22Rv1 (cell line): ENCODE data around the gene AGTR2.
"Not testable (repeated sequence)": the region's sequence is repeated elsewhere in the genome, so short reads cannot be mapped to it uniquely, and the experiment has no call there.

ENCODE experiments used
- H3K27ac ChIP-seq: fragments of 450-650 bp; 2 replicates; pipeline ENCODE4 v1.5.1; 2017
- ZFX ChIP-seq: fragments of 450-650 bp; IDR thresholded peaks from 2 replicates; pipeline ENCODE4 v1.6.1; 2017; ENCODE audit warnings: antibody characterized with exemption, borderline replicate concordance
- TF ChIP-seq, protein P1 (sequence below): fragments of 450-650 bp; IDR thresholded peaks from 2 replicates; pipeline ENCODE4 v1.5.1; 2017; ENCODE audit warnings: mild to moderate bottlenecking

The AGTR2 gene, protein sequence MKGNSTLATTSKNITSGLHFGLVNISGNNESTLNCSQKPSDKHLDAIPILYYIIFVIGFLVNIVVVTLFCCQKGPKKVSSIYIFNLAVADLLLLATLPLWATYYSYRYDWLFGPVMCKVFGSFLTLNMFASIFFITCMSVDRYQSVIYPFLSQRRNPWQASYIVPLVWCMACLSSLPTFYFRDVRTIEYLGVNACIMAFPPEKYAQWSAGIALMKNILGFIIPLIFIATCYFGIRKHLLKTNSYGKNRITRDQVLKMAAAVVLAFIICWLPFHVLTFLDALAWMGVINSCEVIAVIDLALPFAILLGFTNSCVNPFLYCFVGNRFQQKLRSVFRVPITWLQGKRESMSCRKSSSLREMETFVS

DNA sequence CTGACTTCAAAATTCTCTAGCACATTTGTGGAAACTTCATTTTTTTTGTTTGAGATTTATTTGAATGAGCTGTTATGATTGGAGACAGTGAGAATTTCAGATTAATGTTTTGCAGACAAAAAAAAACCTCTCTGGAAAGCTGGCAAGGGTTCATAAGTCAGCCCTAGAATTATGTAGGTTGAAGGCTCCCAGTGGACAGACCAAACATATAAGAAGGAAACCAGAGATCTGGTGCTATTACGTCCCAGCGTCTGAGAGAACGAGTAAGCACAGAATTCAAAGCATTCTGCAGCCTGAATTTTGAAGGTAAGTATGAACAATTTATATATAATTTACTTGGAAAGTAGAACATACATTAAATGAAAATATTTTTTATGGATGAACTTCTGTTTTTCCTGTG lies at the start of gene AGTR2:
Gene AGTR2, plus strand, starts transcription at position 234 of the 400 bp plus-strand sequence. CDS start 1,537 bp downstream, outside the sequence.
- H3K27ac ChIP-seq, result no peak within 1 kb of the TSS
- no peak for TF ChIP-seq ZFX
- TF ChIP-seq, protein P1, sequence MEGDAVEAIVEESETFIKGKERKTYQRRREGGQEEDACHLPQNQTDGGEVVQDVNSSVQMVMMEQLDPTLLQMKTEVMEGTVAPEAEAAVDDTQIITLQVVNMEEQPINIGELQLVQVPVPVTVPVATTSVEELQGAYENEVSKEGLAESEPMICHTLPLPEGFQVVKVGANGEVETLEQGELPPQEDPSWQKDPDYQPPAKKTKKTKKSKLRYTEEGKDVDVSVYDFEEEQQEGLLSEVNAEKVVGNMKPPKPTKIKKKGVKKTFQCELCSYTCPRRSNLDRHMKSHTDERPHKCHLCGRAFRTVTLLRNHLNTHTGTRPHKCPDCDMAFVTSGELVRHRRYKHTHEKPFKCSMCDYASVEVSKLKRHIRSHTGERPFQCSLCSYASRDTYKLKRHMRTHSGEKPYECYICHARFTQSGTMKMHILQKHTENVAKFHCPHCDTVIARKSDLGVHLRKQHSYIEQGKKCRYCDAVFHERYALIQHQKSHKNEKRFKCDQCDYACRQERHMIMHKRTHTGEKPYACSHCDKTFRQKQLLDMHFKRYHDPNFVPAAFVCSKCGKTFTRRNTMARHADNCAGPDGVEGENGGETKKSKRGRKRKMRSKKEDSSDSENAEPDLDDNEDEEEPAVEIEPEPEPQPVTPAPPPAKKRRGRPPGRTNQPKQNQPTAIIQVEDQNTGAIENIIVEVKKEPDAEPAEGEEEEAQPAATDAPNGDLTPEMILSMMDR, result no peak

GRCh38 chrX:116135277-116135676 lies 35.3 kb upstream of the AGTR2 start:
- H3K27ac ChIP-seq, result no peak overlapping the region
- no peak for TF ChIP-seq ZFX
- TF ChIP-seq, protein P1, result no peak

GRCh38 chrX:116141270-116141669 lies 29.3 kb upstream of the AGTR2 start:
- H3K27ac ChIP-seq, result not testable (repeated sequence)

DNA sequence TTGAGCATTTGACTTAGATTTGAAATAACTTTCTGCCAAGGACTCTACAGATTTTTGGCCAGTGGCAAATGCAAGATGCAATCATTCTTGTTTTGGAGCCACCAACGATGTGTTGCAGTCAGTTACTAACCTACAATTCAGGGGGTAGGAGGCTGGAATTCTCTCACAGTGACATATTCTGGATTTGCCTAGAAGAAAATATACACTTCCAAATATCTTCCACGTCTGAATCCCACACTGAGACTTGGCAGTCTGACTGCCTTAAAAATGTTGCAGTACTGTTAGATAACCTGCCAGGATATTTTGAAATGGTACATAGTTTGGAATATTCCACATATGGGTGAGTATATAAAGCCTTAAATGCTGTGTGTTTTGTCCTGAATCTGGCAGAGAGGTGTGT lies 27.6 kb upstream of the AGTR2 start:
- H3K27ac ChIP-seq, result no peak overlapping the region
- no peak for TF ChIP-seq ZFX
- TF ChIP-seq, protein P1, result no peak

- H3K27ac ChIP-seq, result no peak overlapping the region
- TF ChIP-seq, protein P1, result no peak
- no peak for TF ChIP-seq ZFX
Observed at GRCh38 chrX:116172976-116173375, 2.4 kb downstream of the AGTR2 start.

DNA sequence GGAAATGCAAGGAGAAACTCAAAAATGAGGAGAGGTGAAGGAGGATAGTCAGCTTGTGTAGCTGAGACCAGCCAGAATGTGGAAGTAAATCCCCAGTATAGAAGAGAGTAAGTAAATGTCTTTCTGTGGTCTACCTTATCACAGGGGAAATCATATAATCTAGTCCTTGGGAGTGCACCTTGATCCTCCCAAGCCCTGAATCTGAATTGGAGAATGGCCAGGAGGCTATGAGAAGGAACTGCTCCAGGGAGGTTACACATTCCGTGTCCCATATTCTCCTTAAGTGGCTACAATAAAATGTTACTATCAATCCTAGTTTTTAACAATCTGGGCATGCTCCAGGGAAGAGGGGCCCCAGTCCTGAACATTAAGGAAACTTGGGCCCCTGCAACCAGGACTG lies 10.8 kb downstream of the AGTR2 start:
- H3K27ac ChIP-seq, result no peak overlapping the region
- no peak for TF ChIP-seq ZFX
- TF ChIP-seq, protein P1, result no peak

GRCh38 chrX:116185163-116185562 lies 14.6 kb downstream of the AGTR2 start:
- H3K27ac ChIP-seq, result no peak overlapping the region
- no peak for TF ChIP-seq ZFX
- TF ChIP-seq, protein P1, result no peak
